HepG2 (cell line): ENCODE data around the gene NFATC2. TPM values are rescaled to one million over a fixed set of nuclear protein-coding genes. Genes with fewer than 3 reads are reported as not detected.
A peak's percentile ranks its signal among the peaks of the same experiment; 100 is the strongest.

Experiments
- CC2D1A ChIP-seq: sonication (generic); formaldehyde crosslinking; IDR thresholded peaks from 2 replicates; pipeline ENCODE4 v1.8.1; 2023; ENCODE audit warnings: mild to moderate bottlenecking, missing genetic modification reagents
- FOXA3 ChIP-seq: IDR thresholded peaks from 2 replicates; pipeline ENCODE4 v1.6.1; 2016; ENCODE audit warnings: missing genetic modification reagents, missing compliant biosample characterization
- FOXJ3 ChIP-seq: sonication (generic); formaldehyde crosslinking; IDR thresholded peaks from 2 replicates; pipeline ENCODE4 v1.4.0; 2020; ENCODE audit warnings: missing genetic modification reagents, mild to moderate bottlenecking, borderline replicate concordance
- GZF1 ChIP-seq: sonication (generic); formaldehyde crosslinking; IDR thresholded peaks from 2 replicates; pipeline ENCODE4 v1.5.1; 2020; ENCODE audit warnings: mild to moderate bottlenecking, missing genetic modification reagents
- IKZF4 ChIP-seq: sonication (generic); formaldehyde crosslinking; IDR thresholded peaks from 2 replicates; pipeline ENCODE4 v1.5.1; 2020; ENCODE audit warnings: borderline replicate concordance, mild to moderate bottlenecking, low read depth, missing genetic modification reagents; ENCODE audit errors: not compliant biosample characterization
- MIER3 ChIP-seq: IDR thresholded peaks from 2 replicates; pipeline ENCODE4 v1.6.1; 2016; ENCODE audit warnings: missing compliant biosample characterization, borderline replicate concordance
- PLRG1 ChIP-seq: fragments of 450-650 bp; conservative IDR thresholded peaks from 2 replicates; pipeline ENCODE4 v1.6.1; 2016
- SP5 ChIP-seq: IDR thresholded peaks from 2 replicates; pipeline ENCODE4 v1.6.1; 2016; ENCODE audit warnings: low read depth, borderline replicate concordance
- TAF15 ChIP-seq: fragments of 200-400 bp; formaldehyde crosslinking; IDR thresholded peaks from one replicate; pipeline ENCODE4 v1.6.1; 2018; ENCODE audit warnings: mild to moderate bottlenecking, low read depth, low read length; ENCODE audit not compliant: poor library complexity, severe bottlenecking
- ZFP37 ChIP-seq: sonication (generic); formaldehyde crosslinking; IDR thresholded peaks from 2 replicates; pipeline ENCODE4 v1.4.0; 2020; ENCODE audit warnings: missing genetic modification reagents, borderline replicate concordance
- ZNF225 ChIP-seq: sonication (generic); formaldehyde crosslinking; IDR thresholded peaks from 2 replicates; pipeline ENCODE4 v1.4.0; 2020; ENCODE audit warnings: mild to moderate bottlenecking, missing genetic modification reagents
- ZNF235 ChIP-seq: sonication (generic); formaldehyde crosslinking; IDR thresholded peaks from 2 replicates; pipeline ENCODE4 v1.8.1; 2023; ENCODE audit warnings: mild to moderate bottlenecking, missing genetic modification reagents, borderline replicate concordance
- ZNF263 ChIP-seq: sonication (generic); formaldehyde crosslinking; IDR thresholded peaks from 2 replicates; pipeline ENCODE4 v1.4.0; 2020; ENCODE audit warnings: missing genetic modification reagents
- ZNF558 ChIP-seq: sonication (generic); formaldehyde crosslinking; IDR thresholded peaks from 2 replicates; pipeline ENCODE4 v1.9.0; 2022; ENCODE audit warnings: mild to moderate bottlenecking, missing genetic modification reagents, borderline replicate concordance
- ZNF770 ChIP-seq: sonication (generic); formaldehyde crosslinking; IDR thresholded peaks from 2 replicates; pipeline ENCODE4 v1.5.0; 2020; ENCODE audit warnings: mild to moderate bottlenecking, missing genetic modification reagents
- polyA plus RNA-seq, 8 experiments: library from polyadenylated mRNA; depleted of rRNA in 3 of 8; stranded (reverse) in 7 of 8; unstranded in 1 of 8; fragments of >200 nt; fragmentation: Illumina TruSeq in 4 of 8; extraction: Trizol in 4 of 8; gene quantifications; 2 replicates each; pipeline versions ENCODE4 v1.2.1 to v1.2.3, GENCODE V29; 2011 to 2016; ENCODE audit warnings: low read depth in 4 of 8, missing spikeins in 1 of 8, mixed read lengths in 1 of 8; ENCODE audit not compliant: insufficient read depth in 1 of 8
- total RNA-seq, 5 experiments: library from RNA; depleted of rRNA; stranded (reverse); fragments of >200 nt; fragmentation: Illumina TruSeq; extraction: Trizol; gene quantifications; 2 replicates each; pipeline ENCODE4 v1.2.3, GENCODE V29; 2016; ENCODE audit warnings: low read depth in 1 of 5
- TF ChIP-seq, protein P1 (sequence below): sonication (generic); formaldehyde crosslinking; IDR thresholded peaks from 2 replicates; pipeline ENCODE4 v1.8.1; 2022; ENCODE audit warnings: low read depth, mild to moderate bottlenecking, missing genetic modification reagents
- TF ChIP-seq, protein P2 (sequence below): sonication (generic); formaldehyde crosslinking; IDR thresholded peaks from 2 replicates; pipeline ENCODE4 v1.4.0; 2020; ENCODE audit warnings: missing genetic modification reagents, borderline replicate concordance
- TF ChIP-seq, protein P3 (sequence below): sonication (generic); formaldehyde crosslinking; IDR thresholded peaks from 2 replicates; pipeline ENCODE4 v1.5.0; 2020; ENCODE audit warnings: missing genetic modification reagents

NFATC2 gene
- total and polyA plus RNA-seq, 2 of the 13 experiments (the other 11 are each of a cell fraction or from before 2014, with no cell fraction given): 1.9 to 3.3 TPM

- TF ChIP-seq, protein P1, sequence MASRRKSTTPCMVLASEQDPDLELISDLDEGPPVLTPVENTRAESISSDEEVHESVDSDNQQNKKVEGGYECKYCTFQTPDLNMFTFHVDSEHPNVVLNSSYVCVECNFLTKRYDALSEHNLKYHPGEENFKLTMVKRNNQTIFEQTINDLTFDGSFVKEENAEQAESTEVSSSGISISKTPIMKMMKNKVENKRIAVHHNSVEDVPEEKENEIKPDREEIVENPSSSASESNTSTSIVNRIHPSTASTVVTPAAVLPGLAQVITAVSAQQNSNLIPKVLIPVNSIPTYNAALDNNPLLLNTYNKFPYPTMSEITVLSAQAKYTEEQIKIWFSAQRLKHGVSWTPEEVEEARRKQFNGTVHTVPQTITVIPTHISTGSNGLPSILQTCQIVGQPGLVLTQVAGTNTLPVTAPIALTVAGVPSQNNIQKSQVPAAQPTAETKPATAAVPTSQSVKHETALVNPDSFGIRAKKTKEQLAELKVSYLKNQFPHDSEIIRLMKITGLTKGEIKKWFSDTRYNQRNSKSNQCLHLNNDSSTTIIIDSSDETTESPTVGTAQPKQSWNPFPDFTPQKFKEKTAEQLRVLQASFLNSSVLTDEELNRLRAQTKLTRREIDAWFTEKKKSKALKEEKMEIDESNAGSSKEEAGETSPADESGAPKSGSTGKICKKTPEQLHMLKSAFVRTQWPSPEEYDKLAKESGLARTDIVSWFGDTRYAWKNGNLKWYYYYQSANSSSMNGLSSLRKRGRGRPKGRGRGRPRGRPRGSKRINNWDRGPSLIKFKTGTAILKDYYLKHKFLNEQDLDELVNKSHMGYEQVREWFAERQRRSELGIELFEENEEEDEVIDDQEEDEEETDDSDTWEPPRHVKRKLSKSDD (CRISPR knock-in tag): no peak
- TF ChIP-seq SP5 (CRISPR knock-in tag) (peak; percentile 91), FOXA3 (CRISPR knock-in tag) (peak; percentile 62), CC2D1A (CRISPR knock-in tag) (no peak), IKZF4 (CRISPR knock-in tag) (no peak), ZNF770 (no peak), GZF1 (CRISPR knock-in tag) (peak; percentile 1; the same call in 1 of the 2 replicates), MIER3 (peak; percentile 48; the same call in 1 of the 2 replicates), ZNF558 (peak; percentile 93), ZNF235 (CRISPR knock-in tag) (no peak), PLRG1 (no peak), FOXJ3 (CRISPR knock-in tag) (peak; percentile 28; the same call in 1 of the 2 replicates), ZNF263 (CRISPR knock-in tag) (peak; percentile 95), TAF15 (no peak), ZNF225 (CRISPR knock-in tag) (no peak), ZFP37 (CRISPR knock-in tag) (no peak)
- TF ChIP-seq, protein P2, sequence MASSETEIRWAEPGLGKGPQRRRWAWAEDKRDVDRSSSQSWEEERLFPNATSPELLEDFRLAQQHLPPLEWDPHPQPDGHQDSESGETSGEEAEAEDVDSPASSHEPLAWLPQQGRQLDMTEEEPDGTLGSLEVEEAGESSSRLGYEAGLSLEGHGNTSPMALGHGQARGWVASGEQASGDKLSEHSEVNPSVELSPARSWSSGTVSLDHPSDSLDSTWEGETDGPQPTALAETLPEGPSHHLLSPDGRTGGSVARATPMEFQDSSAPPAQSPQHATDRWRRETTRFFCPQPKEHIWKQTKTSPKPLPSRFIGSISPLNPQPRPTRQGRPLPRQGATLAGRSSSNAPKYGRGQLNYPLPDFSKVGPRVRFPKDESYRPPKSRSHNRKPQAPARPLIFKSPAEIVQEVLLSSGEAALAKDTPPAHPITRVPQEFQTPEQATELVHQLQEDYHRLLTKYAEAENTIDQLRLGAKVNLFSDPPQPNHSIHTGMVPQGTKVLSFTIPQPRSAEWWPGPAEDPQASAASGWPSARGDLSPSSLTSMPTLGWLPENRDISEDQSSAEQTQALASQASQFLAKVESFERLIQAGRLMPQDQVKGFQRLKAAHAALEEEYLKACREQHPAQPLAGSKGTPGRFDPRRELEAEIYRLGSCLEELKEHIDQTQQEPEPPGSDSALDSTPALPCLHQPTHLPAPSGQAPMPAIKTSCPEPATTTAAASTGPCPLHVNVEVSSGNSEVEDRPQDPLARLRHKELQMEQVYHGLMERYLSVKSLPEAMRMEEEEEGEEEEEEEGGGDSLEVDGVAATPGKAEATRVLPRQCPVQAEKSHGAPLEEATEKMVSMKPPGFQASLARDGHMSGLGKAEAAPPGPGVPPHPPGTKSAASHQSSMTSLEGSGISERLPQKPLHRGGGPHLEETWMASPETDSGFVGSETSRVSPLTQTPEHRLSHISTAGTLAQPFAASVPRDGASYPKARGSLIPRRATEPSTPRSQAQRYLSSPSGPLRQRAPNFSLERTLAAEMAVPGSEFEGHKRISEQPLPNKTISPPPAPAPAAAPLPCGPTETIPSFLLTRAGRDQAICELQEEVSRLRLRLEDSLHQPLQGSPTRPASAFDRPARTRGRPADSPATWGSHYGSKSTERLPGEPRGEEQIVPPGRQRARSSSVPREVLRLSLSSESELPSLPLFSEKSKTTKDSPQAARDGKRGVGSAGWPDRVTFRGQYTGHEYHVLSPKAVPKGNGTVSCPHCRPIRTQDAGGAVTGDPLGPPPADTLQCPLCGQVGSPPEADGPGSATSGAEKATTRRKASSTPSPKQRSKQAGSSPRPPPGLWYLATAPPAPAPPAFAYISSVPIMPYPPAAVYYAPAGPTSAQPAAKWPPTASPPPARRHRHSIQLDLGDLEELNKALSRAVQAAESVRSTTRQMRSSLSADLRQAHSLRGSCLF (CRISPR knock-in tag): no peak
- TF ChIP-seq, protein P3, sequence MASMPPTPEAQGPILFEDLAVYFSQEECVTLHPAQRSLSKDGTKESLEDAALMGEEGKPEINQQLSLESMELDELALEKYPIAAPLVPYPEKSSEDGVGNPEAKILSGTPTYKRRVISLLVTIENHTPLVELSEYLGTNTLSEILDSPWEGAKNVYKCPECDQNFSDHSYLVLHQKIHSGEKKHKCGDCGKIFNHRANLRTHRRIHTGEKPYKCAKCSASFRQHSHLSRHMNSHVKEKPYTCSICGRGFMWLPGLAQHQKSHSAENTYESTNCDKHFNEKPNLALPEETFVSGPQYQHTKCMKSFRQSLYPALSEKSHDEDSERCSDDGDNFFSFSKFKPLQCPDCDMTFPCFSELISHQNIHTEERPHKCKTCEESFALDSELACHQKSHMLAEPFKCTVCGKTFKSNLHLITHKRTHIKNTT: no peak
Observed at GRCh38 chr20:51541189-51542032, 1.1 kb downstream of the NFATC2 start (continued).
